Posterior vena cava (tissue), 2 donors: ENCODE data around the gene AHCY. TPM values are rescaled to one million over a fixed set of nuclear protein-coding genes. Genes with fewer than 3 reads are reported as not detected.
"Not testable (repeated sequence)": the region's sequence is repeated elsewhere in the genome, so short reads cannot be mapped to it uniquely, and the experiment has no call there.

Source experiments
- DNase-seq: peaks from one replicate; pipeline ENCODE4 v3.0.0-alpha.2; 2020; ENCODE audit warnings: low spot score
- intact Hi-C, 2 donors: fragments of 100-400 bp; cut with DNase I; formaldehyde crosslinking; loops; one replicate each; pipeline versions ENCODE4 v1.14.1 to v1.14.2; 2022 to 2023
- total RNA-seq, 2 donors: library from RNA; stranded (reverse); fragmentation: NEBNext Ultra II Directional; extraction: Animal tissue kit (Norgen Biotek cat#: 25700); gene quantifications; one replicate each; pipeline ENCODE4 v1.2.1, GENCODE V29; 2021
- donor health status: DM: yes; HTN: yes; CAD: no.
- donor health status: DM: yes; HTN: yes; CAD: no.

The AHCY gene
- total RNA-seq, 2 donors from 2014 or later = 35.1 to 43.1 TPM

GRCh38 chr20:34301587-34302311 is 1.4 kb downstream of the AHCY start:
- DNase-seq = no peak
- intact Hi-C loops = no loop called here

- intact Hi-C loops = no loop called here
- DNase-seq = no peak
Measured at GRCh38 chr20:34300809-34301586, 2.2 kb downstream of the AHCY start.

DNA sequence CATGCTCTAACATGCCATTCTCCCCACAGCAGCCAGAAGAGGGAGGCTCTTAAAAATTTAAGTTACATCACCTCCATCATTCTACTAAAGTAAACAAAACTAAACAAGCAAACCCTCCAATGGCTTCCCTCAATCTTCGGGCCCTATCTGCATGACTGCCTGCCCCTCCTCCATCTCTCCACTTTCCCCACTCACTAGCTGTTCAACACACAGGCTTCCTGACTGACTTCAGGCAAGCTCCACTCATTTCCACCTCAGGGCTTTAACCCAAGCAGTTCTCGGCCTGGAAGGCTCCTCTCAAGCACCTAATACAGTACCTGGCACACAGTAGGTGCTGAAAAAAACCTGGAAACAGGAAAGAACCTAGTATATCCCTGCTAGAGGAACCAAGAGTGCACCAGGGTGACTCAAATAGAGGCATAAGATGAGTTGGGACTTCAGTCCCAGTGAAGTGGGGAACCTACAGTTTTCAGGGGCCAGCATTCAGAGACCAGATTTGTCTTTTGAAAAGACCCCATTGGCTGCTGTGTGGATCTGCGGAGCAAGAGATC is 2.8 kb downstream of the AHCY start:
- intact Hi-C loops = no loop called here
- no peak for DNase-seq

DNA sequence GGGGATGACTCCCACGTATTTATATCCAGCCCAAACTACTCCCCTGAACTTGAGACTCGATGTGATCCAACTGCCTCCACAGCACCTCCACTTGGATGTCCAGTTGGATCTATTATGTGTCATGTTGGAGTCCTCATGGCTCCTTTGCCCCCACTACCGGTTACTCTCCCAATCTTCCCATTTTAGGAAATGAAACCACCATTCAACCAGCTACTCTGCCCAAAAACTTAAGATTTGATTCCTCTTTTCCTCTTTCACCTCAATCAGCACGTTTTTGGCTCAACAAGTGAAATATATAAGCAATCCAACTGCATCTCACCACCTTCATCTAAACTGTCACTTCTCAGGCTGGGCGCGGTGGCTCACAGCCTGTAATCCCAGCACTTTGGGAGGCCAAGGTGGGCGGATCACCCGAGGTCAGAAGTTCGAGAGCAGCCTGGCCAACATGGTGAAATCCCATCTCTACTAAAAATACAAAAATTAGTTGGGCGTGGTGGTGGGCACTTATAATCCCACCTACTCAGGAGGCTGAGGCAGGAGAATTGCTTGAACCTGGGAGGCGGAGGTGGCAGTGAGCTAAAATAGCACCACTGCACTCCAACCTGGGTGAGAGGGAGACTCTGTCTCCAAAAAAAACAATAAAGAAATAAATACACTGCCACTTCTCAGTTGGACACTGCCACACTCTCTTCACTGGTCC is 3.4 kb downstream of the AHCY start:
- intact Hi-C loops = no loop called here
- no peak for DNase-seq

DNA sequence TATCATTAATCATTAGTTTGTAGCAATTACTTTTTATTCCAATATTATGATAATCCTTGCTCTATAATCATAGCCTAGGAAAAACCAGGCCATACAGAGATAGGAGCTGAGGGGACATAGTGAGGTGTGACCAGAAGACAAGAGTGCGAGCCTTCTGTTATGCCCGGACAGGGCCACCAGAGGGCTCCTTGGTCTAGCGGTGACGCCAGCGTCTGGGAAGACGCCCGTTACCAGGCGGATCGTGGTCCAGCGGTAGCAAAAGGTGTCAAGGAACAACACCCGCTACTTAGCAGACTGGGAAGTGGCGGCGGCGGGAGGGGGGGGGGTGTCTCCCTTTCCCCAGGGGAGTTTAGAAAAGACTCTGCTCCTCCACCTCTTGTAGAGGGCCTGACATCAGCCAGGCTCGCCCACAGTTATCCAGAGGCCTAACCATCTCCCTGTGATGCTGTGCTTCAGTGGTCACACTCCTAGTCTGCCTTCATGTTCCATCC is 4.8 kb downstream of the AHCY start:
- intact Hi-C loops, DNase-seq: not testable (repeated sequence)

- DNase-seq = no peak
- intact Hi-C loops = no loop called here
Measured at GRCh38 chr20:34296468-34296867, 6.7 kb downstream of the AHCY start.

DNA sequence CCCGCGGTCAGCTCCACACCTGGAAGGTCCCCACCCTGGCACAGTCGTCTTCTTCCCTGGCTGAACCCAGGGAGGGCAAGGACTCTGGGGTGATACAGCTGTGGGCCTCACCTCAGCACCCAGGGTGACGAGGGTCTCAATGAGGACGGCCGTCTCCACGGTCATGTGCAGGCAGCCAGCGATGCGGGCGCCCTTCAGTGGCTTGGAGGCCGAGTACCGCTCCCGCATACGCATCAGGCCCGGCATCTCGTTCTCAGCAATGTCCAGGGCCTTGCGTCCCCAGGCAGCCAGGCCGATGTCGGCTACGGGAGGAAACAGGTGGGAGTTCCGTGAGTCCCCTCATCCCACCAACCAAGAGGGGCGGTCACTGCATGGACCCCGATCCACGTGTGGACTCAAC is 7.9 kb downstream of the AHCY start:
- no peak for DNase-seq
- intact Hi-C loops = no loop called here

- intact Hi-C loops = no loop called here
- no peak for DNase-seq
Measured at GRCh38 chr20:34294563-34294962, 8.6 kb downstream of the AHCY start.

- DNase-seq = no peak
- intact Hi-C loops = no loop called here
Measured at GRCh38 chr20:34293589-34293988, 9.6 kb downstream of the AHCY start.

DNA sequence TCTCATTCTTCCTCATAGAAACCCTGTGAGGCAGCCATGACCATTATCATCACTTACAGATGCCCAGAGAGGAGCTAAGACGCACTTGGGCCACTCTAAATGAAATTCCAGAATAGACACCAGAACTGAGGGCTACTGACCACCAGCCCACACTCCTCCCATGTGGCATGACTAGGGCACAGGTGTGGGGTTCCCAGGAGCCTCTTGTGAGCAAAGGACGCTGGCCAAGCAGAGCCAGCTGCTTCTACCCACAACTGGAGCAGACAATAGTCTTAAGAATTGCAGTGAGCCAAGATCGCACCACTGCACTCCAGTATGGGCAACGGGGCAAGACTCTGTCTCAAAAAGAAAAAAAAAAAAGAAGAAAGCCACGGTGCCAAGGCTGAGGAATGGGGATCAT is 10.0 kb downstream of the AHCY start:
- intact Hi-C loops = no loop called here
- no peak for DNase-seq

DNA sequence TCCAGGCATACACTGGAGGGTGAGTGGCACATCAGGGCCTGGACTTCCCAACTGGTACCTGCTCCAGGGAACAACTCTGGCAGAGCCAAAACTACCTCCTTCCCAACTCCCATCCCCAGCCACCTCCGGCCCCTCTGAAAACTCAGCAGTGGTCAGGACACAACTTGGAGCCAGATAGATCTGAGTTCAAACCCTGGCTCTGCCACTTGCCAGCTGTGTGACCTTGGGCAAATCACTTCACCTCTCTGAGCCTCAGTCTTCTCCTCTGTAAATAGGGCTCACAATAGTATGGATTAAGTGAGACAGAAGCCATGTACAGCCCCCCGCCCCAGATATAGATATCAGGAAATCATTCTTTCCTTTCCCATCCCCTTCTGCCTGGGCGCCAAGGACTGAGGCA is 10.7 kb downstream of the AHCY start:
- intact Hi-C loops = no loop called here
- DNase-seq = no peak

- intact Hi-C loops = no loop called here
- no peak for DNase-seq
Measured at GRCh38 chr20:34290471-34290870, 12.7 kb downstream of the AHCY start.

- intact Hi-C loops, DNase-seq: not testable (repeated sequence)
Measured at GRCh38 chr20:34287500-34287899, 15.7 kb downstream of the AHCY start.

GRCh38 chr20:34285450-34285849 is 17.7 kb downstream of the AHCY start:
- intact Hi-C loops = no loop called here
- no peak for DNase-seq

DNA sequence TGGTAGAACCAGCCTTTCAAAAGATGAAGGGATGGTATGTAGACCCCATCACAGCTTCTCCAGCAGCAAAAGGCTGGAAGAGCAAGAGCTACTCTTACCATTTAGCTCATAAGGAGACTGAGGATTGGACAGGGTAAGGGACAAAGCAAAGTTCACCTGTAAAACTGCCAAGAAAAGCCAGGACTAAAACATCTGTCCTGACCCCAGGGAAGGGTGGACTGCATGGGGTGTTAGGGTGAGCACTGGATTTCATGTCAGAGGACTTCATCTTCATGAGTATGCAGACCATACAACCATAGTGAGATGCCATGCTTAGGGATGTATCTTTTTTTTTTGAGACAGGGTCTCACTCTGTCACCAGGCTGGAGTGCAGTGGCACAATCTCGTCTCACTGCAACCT is 19.3 kb downstream of the AHCY start:
- no peak for DNase-seq
- intact Hi-C loops = no loop called here

DNA sequence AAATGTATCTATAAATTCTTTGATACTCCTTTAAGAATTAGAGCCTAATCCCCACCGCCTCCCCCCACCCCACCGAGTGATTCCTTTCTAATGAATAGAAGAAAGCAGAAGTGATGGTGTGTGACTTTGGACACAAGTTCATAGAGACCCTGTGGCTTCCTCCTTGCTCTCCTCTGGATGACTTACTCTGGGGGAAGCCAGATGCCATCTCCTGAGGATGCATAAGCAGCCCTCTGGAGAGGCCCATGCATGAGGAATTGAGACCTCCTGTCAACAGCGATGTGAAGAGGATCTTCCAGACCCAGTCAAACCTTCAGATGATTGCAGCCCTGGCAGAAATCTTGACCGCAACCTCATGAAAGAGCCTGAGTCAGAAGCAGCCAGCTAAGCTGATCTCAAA is 21.1 kb downstream of the AHCY start:
- DNase-seq = no peak
- intact Hi-C loops = no loop called here

DNA sequence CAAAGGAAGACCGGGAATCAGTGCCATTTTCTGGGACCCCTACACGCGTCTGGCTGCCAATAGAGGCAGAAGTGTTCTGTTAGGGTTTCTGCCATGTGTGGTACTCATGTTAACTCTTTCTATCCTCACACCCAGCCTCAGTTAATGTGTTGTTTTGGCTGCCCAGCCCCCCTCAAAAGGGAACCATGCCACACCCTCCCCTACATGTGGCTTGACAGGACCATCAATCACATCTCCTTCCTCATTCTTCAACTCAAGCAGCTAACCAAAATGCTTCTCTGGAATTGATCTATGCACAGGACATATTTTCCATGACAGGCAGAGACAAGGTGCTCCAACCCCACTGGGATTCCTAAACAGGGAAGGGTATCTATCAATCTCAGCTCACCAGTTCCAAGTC is 22.0 kb downstream of the AHCY start:
- no peak for DNase-seq
- intact Hi-C loops = no loop called here

DNA sequence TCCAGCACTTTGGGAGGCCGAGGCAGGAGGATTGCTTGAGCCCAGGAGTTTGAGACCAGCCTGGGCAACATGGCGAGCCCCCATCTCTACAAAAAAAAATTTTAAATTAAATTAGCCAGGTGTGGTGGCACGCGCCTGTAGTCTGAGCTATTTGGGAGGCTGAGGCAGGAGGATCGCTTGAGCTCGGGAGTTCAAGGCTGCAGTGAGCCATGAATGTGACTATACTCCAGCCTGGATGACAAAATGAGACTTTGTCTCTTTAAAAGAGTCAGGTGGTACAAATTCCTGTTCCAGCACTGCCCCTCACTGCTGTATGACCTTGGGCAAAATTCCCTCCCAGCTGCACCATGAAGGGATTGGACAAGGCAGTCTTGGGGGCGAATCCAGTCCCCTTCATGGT is 28.5 kb downstream of the AHCY start:
- intact Hi-C loops = no loop called here
- no peak for DNase-seq

- intact Hi-C loops = no loop called here
- DNase-seq = no peak
Measured at GRCh38 chr20:34271956-34272355, 31.2 kb downstream of the AHCY start.

- no peak for DNase-seq
- intact Hi-C loops = no loop called here
Measured at GRCh38 chr20:34269996-34270627, 33.0 kb downstream of the AHCY start.
